EH (cell line): Measurements from ENCODE around the gene MAP4.

Experiments used
- DNase-seq: peaks from one replicate; pipeline ENCODE4 v3.0.0-alpha.2; 2015; ENCODE audit warnings: low read depth

The MAP4 gene

GRCh38 chr3:47961036-47961435 is 55.2 kb downstream of the MAP4 start:
- no peak for DNase-seq

DNA sequence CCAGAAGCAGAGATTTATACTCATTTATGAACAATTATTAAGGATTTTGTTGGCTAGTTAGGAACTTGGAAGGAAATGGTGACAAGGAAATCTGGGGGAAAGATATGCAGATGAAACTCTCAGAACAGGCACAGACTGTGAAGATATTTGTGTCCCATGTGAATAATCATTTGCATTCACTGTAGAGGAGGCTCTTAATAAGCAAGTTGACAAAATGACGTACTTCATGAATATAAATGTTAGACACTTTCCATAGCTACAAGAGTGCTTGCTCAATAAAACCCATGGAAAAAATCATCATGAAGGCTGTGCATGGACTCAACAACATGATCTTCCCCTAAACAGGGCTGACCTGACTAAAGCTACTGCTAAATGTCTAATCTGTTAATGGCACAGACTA is 59.7 kb downstream of the MAP4 start:
- DNase-seq: no peak

DNA sequence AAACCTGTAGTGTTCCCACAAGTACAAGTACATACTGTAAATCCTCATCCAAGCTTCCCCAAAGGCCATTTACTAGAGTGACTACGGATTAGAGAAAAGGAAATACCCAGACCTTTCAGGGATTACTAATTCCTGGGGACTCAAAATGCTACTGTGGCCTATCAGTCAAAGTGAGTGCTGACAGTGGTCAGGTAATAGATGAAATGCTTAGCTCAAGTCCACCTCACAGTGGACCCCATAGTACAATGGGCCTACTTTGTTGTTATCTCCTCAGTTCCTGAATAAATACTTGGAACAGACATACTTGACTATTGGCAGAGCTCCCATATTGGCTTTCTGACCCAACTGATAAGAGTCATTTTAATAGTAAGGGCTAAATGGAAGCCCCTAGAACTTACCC is 61.6 kb downstream of the MAP4 start:
- DNase-seq: no peak

DNA sequence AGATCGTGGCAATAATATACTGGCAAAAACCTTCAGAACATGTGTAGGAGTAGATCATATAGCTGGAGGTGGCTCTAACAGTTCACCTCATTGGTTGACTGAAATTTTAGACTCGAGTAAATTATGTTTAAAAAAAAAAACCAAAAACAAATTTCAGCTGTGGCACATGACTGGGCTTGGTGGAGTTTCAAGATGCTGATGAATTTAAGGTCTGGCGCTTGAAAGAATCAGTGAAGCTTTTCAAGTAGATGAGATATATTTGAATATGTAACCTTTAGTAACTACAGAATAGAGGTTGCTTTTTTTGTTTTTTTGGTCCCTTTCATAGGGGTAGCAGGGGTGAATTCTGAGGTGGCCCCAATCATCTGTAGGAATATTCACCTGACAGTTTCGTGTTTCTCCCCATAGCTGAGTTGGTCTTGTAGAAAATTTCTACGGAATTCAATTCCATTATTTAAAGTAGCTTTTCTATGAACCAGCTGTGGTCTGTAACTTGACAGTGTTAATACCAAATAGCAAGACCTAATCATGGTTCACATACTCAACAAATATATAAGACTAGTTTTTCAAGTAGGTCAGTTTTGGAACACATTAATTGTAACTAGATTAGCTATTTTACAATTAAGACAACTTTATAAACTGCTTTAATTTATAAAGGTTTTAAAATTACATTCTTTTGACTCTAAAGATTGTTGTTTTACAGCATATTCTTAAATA is 65.6 kb downstream of the MAP4 start:
- no peak for DNase-seq

DNA sequence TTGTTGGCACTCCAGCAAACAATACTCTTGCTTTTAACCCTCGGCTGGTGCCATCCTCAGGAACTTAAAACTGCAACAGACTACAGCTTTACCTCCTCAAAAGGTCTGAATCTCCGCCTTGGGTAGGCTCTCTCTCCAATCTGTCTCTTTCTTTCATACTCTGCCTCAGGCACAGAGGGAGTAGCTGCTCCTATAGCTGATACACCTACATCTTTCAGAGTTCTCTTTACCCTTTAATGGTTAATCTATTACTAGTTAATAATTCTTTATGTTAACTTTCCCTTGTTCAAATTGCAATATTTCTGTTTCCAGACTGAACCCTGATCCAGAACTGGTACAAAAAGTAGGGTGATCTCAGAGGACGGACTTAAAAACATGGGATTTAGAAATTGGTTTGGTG is 66.2 kb downstream of the MAP4 start:
- DNase-seq: no peak

- DNase-seq: no peak
Measured at GRCh38 chr3:47940232-47940631, 76.0 kb downstream of the MAP4 start.

- DNase-seq: peak; percentile 37
Measured at GRCh38 chr3:47932421-47932820, 83.8 kb downstream of the MAP4 start.

GRCh38 chr3:47930979-47931378 is 85.2 kb downstream of the MAP4 start:
- no peak for DNase-seq

DNA sequence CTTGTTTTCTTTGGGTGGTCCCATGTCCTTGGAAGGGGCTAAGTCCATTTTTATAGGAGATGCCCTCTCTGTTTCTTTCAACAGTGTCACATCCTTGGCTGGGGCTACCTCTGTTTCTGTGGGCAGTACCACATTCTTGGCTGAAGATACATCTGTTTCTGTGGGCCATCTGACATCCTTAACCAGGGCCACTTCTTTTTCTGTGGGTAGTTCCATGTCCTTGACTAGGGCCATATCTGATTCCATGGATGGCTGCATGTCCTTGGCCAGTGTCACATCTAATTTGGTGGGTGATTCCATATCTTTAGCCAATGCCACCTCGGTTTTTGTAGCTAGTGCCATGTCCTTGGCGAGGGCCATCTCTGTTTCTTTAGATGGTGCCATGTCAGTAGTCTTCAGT is 99.5 kb downstream of the MAP4 start:
- no peak for DNase-seq

DNA sequence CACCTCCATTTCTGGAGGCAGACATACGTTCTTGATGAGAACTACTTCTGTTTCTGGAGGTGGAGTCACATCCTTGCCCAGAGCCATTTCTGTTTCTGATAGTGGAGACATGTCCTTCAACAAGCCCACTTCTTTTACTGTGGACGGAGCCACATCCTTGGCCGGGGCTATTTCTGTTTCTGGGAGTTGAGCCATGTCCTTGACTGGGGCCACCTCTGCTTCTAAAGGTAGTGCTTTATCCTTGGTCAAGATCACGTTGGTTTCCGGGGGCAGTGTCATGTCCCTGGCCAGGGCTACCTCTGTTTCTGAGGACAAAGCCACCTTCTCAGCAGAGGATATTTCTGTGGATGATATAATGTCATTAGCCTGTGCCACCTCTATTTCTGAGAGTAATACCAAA is 100.0 kb downstream of the MAP4 start:
- no peak for DNase-seq

DNA sequence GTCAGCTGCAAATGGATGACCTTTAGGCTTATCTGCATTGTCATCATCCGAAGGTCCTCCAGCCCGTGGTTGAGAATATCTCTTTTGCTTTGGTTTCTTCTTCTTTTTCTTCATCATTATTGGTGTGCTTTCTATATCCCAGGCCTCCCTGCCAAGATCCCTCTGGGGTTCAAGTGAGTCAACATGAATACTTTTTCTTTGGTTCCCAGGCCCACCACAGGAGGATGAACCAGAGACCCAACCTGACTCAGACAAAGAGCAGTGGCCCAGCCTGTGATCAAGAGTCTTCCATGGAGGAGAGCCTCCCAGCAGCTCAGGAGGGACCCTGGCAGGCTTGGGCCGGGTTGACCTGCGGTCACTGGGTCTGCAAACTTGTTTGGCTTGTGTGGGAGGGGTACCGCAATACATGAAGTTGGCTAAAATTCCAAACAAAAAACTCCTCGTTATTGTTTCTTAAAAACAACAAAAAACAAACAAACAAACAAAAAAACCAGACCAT is 104.2 kb downstream of the MAP4 start:
- peak; percentile 41 for DNase-seq

- DNase-seq: peak; percentile 91
Measured at GRCh38 chr3:47910777-47911440, 105.3 kb downstream of the MAP4 start.

GRCh38 chr3:47910233-47910632 is 106.0 kb downstream of the MAP4 start:
- no peak for DNase-seq

GRCh38 chr3:47909607-47910006 is 106.6 kb downstream of the MAP4 start:
- no peak for DNase-seq

- no peak for DNase-seq
Measured at GRCh38 chr3:47908744-47909143, 107.5 kb downstream of the MAP4 start.

- no peak for DNase-seq
Measured at GRCh38 chr3:47907784-47908183, 108.4 kb downstream of the MAP4 start.

DNA sequence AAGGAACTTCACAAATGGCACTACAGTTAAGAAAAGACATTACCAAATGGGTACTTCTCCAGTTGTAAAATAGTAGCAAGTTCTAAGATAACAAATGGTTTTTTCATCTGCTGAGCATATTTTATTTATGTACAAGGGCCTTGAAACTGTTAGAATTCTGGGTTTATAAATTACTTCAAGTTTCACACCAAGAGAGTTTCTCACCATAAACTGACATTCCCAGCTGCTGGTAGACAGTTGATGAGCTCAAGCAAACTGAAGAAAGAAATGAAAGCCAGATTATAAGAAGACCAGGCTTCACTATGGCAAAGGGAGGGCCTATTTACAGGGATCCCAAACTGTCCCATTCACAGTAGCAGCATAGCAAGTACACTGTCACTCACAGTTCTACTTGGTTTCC is 113.5 kb downstream of the MAP4 start:
- no peak for DNase-seq

DNA sequence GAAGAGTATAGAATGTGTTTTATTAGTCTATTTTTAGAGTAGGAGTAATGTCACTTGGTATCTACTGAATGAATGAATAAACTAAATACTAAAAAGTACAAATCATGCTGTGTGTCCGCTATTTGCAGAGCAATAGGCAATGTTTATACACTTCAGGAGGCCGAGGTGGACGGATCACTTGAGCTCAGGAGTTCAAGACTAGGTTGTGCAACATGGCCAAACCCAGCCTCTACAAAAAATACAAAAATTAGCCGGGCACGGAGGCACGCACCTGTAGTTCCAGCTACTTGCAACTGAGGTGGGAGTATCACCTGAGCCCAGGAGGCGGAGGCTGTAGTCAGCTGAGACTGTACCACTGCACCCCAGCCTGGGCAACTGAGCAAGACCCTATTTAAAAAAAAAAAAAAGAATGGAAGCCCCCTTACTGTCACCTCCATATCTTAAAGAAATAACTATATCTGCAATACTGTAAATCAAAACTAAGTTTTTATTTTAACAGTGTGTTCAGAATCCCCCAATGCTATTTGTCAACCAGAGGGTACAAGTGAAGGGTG is 114.9 kb downstream of the MAP4 start:
- peak; percentile 18 for DNase-seq

DNA sequence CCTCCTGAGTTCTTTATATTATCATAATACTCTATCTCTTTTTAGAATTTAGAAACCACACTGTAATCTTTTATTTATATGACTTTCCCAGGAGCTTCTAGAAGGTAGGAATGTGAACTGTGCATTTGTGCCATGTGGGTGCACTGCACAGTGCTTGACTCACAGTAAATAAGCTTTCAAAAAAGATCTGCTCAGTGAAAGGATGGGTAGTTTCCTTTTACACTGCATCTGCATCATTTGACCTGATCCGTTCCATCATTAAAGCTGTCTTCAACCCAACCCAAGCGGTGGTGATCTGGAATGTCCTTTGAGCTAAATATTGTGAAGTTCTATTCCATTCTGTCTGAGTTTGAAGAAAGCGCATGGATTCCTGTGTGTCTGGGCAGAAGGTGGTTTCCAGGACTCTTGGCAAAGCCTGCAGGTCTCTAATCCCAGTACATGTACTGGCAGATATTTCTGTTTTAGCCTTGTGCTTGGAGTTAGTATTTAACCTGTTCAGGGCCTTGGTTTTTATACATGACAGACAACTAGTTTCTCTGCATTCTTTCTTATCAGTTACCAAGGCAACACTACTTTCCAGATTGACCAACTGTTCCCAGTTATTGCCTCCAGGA is 116.6 kb downstream of the MAP4 start:
- DNase-seq: no peak

- DNase-seq: no peak
Measured at GRCh38 chr3:47897954-47898353, 118.3 kb downstream of the MAP4 start.

GRCh38 chr3:47896736-47897135 is 119.5 kb downstream of the MAP4 start:
- DNase-seq: no peak

- DNase-seq: no peak
Measured at GRCh38 chr3:47895241-47895640, 121.0 kb downstream of the MAP4 start.
